ENCODE measurements around the gene MLEC. TPM values are rescaled to one million over a fixed set of nuclear protein-coding genes. Genes with fewer than 3 reads are reported as not detected.

The MLEC gene
- total RNA-seq, 3 donors from 2014 or later = 67.6 to 75.4 (median 67.8) TPM

DNA sequence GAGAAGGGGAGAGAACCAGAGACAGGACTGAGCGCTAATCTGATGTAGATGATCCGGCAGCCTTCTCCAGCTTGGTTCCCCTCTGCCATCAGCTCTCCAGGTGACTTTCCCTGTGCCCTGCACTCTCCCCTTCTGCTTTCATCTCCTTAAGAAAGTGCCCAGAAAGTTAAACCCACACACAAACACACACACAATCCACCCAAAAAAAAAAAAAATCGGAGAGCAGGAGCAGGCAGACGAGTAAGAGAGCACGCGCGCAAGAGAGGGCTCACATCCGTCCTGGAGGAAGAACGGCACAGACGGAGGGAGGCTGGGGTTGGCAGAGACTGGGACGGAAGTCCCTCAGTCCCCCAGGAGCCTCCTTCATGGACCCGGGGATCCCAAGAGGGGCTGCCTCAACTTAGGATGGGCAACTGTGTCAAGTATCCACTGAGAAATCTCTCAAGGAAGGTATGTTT lies 36.7 kb upstream of the MLEC start:
- Histone ChIP-seq H3K9me3 (no peaks in the 10 kb centered on the region), H3K27me3 (peaks cover 3 to 43% of the 10 kb centered on the region in 2 donors), H3K4me1 (no peaks in the 10 kb centered on the region), H3K36me3 (no peaks in the 10 kb centered on the region), H3K27ac (no peak overlapping the region), H3K4me3 (peak overlapping the region in 2 of 3 donors; percentile 9 to 63)
- TF ChIP-seq CTCF (IDR thresholded peaks at IDR 0.05) (no peak), POLR2A (IDR thresholded peaks at IDR 0.05) (no peak), POLR2AphosphoS5 (IDR thresholded peaks at IDR 0.05) (no peak)
- no peak for DNase-seq (ENCODE audit: low spot score in 2 of 2)
- intact Hi-C loops (cut with DNase I; ENCODE audit: low total_unique reads) = no loop called here

DNA sequence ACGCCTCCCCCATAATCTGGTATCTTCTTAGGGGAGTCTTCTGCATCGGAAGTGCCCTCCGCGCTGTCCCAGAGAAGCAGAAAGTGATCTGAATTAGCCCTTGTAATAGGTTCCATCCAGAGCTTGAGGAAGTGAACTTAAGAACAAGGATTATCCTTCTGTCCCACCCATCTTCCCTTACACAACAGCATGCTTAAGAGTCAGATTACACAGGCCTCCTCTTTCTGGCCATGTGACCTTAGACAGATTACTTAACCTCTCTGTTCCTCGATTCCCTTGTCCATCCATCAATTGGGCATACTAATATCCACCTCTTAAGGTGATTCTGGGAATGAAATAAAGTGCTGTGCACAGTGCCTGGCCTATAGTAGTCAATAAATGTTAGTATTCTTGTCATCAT lies 35.1 kb upstream of the MLEC start:
- H3K27me3 ChIP-seq = peaks cover 3 to 29% of the 10 kb centered on the region in 2 donors
- intact Hi-C loops (cut with DNase I; ENCODE audit: low total_unique reads) = no loop called here
- no peak for TF ChIP-seq CTCF (IDR thresholded peaks at IDR 0.05)
- no peak for TF ChIP-seq POLR2AphosphoS5 (IDR thresholded peaks at IDR 0.05)
- no peak for TF ChIP-seq POLR2A (IDR thresholded peaks at IDR 0.05)
- no peaks in the 10 kb centered on the region for H3K9me3 ChIP-seq
- no peak overlapping the region for H3K27ac ChIP-seq
- H3K4me1 ChIP-seq = no peaks in the 10 kb centered on the region
- no peak for DNase-seq (ENCODE audit: low spot score in 2 of 2)
- no peaks in the 10 kb centered on the region for H3K36me3 ChIP-seq
- H3K4me3 ChIP-seq = no peak overlapping the region

GRCh38 chr12:120652656-120653435 lies 34.1 kb upstream of the MLEC start:
- H3K4me3 ChIP-seq = no peak overlapping the region
- intact Hi-C loops (cut with DNase I; ENCODE audit: low total_unique reads) = no loop called here
- no peaks in the 10 kb centered on the region for H3K4me1 ChIP-seq
- H3K27me3 ChIP-seq = peaks cover 3 to 29% of the 10 kb centered on the region in 2 donors
- H3K36me3 ChIP-seq = no peaks in the 10 kb centered on the region
- H3K9me3 ChIP-seq = no peaks in the 10 kb centered on the region
- H3K27ac ChIP-seq = no peak overlapping the region
- DNase-seq (ENCODE audit: low spot score in 2 of 2) = no peak
- no peak for TF ChIP-seq POLR2AphosphoS5 (IDR thresholded peaks at IDR 0.05)
- TF ChIP-seq CTCF (IDR thresholded peaks at IDR 0.05) = no peak
- no peak for TF ChIP-seq POLR2A (IDR thresholded peaks at IDR 0.05)

DNA sequence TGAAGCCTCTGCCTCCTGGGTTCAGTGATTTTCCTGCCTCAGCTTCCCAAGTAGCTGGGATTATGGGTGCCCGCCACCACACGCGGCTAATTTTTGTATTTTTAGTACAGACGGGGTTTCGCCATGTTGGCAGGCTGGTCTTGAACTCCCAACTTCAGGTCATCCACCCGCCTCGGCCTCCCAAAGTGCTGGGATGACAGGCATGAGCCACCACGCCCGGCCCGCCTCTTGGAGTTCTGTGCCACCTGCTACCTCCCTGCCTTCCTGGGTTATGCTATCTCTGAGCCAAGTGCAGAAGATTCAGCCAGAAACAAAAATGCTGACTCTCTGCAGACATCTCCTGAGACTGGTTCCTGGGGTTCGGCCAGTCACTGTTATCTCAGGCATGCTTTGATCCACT lies 33.3 kb upstream of the MLEC start:
- Histone ChIP-seq H3K4me1 (no peaks in the 10 kb centered on the region), H3K27me3 (peaks cover 3 to 29% of the 10 kb centered on the region in 2 donors), H3K9me3 (no peaks in the 10 kb centered on the region), H3K4me3 (no peak overlapping the region), H3K27ac (no peak overlapping the region), H3K36me3 (no peaks in the 10 kb centered on the region)
- TF ChIP-seq POLR2A (IDR thresholded peaks at IDR 0.05) (no peak), POLR2AphosphoS5 (IDR thresholded peaks at IDR 0.05) (no peak), CTCF (IDR thresholded peaks at IDR 0.05) (no peak)
- intact Hi-C loops (cut with DNase I; ENCODE audit: low total_unique reads) = no loop called here
- no peak for DNase-seq (ENCODE audit: low spot score in 2 of 2)

- peak overlapping the region in 1 of 2 donors; percentile 52 for H3K27ac ChIP-seq
- no peaks in the 10 kb centered on the region for H3K36me3 ChIP-seq
- peaks cover 3 to 27% of the 10 kb centered on the region in 2 donors for H3K27me3 ChIP-seq
- intact Hi-C loops (cut with DNase I; ENCODE audit: low total_unique reads) = no loop called here
- TF ChIP-seq POLR2A (IDR thresholded peaks at IDR 0.05) = no peak
- TF ChIP-seq CTCF (IDR thresholded peaks at IDR 0.05) = no peak
- TF ChIP-seq POLR2AphosphoS5 (IDR thresholded peaks at IDR 0.05) = no peak
- no peaks in the 10 kb centered on the region for H3K9me3 ChIP-seq
- H3K4me1 ChIP-seq = no peaks in the 10 kb centered on the region
- DNase-seq (ENCODE audit: low spot score in 2 of 2) = no peak
- no peak overlapping the region for H3K4me3 ChIP-seq
Observed at GRCh38 chr12:120654656-120655055, 32.3 kb upstream of the MLEC start.

Data from breast epithelium (tissue), 4 donors.